Fibroblast of lung (primary cell): ENCODE data around the gene ACADS. TPM values are rescaled to one million over a fixed set of nuclear protein-coding genes. Genes with fewer than 3 reads are reported as not detected.

Source experiments
- DNase-seq, 2 donors: peaks; one replicate each; pipeline versions ENCODE4 v3.0.0 to v3.0.0-alpha.2; 2010; ENCODE audit warnings: low read depth in 2 of 2
- H2AFZ ChIP-seq: 2 replicates; pipeline ENCODE4 v1.5.1; 2012; ENCODE audit warnings: low read length, control low read depth, inconsistent platforms
- H3K27ac ChIP-seq: 2 replicates; pipeline ENCODE4 v1.5.1; 2011; ENCODE audit warnings: low read length, control low read depth; ENCODE audit not compliant: insufficient read depth
- H3K27me3 ChIP-seq: 2 replicates; pipeline ENCODE4 v1.5.1; 2011; ENCODE audit warnings: mild to moderate bottlenecking, low read length; ENCODE audit not compliant: control insufficient read depth, insufficient read depth
- H3K36me3 ChIP-seq: 2 replicates; pipeline ENCODE4 v1.5.1; 2011; ENCODE audit warnings: low read length; ENCODE audit not compliant: control insufficient read depth, insufficient read depth
- H3K4me1 ChIP-seq: 2 replicates; pipeline ENCODE4 v1.5.1; 2011; ENCODE audit warnings: low read length; ENCODE audit not compliant: control insufficient read depth, insufficient read depth; ENCODE audit errors: extremely low read depth
- H3K4me2 ChIP-seq: 2 replicates; pipeline ENCODE4 v1.5.1; 2011; ENCODE audit warnings: low read length, control low read depth; ENCODE audit not compliant: insufficient read depth; ENCODE audit errors: extremely low read depth
- H3K4me3 ChIP-seq, 4 experiments: fragments of 200-600 bp in 1 of 4; sonication (generic) in 1 of 4; replicated peaks in 1 of 4; 2 replicates each; pipeline ENCODE4 v1.5.1; 2011 to 2016; ENCODE audit warnings: low read length in 4 of 4, low read depth in 3 of 4, mild to moderate bottlenecking in 3 of 4, control low read depth in 2 of 4, inconsistent platforms in 1 of 4, mixed read lengths in 1 of 4; ENCODE audit not compliant: insufficient read depth in 1 of 4; ENCODE audit errors: control extremely low read depth in 1 of 4
- H3K79me2 ChIP-seq: 2 replicates; pipeline ENCODE4 v1.5.1; 2012; ENCODE audit warnings: mild to moderate bottlenecking, low read length, inconsistent platforms; ENCODE audit not compliant: control insufficient read depth, insufficient read depth
- H3K9ac ChIP-seq: 2 replicates; pipeline ENCODE4 v1.5.1; 2011; ENCODE audit warnings: mild to moderate bottlenecking, low read length, control low read depth; ENCODE audit not compliant: insufficient read depth
- H3K9me3 ChIP-seq: 2 replicates; pipeline ENCODE4 v1.5.1; 2012; ENCODE audit warnings: low read depth, low read length; ENCODE audit not compliant: control insufficient read depth, insufficient read depth
- H4K20me1 ChIP-seq: 2 replicates; pipeline ENCODE4 v1.5.1; 2011; ENCODE audit warnings: low read length; ENCODE audit not compliant: control insufficient read depth, insufficient read depth; ENCODE audit errors: extremely low read depth
- CTCF ChIP-seq, 2 donors: IDR thresholded peaks in 1 of 2; conservative IDR thresholded peaks in 1 of 2; 1 replicate in 1 of 2; 2 replicates in 1 of 2; pipeline ENCODE4 v1.5.1; 2011 to 2012; ENCODE audit warnings: low read length in 2 of 2, control low read depth in 1 of 2, inconsistent platforms in 1 of 2, low read depth in 1 of 2, mild to moderate bottlenecking in 1 of 2
- EZH2 ChIP-seq: IDR thresholded peaks from 2 replicates; pipeline ENCODE4 v1.5.1; 2012; ENCODE audit warnings: low read length, control low read depth, mild to moderate bottlenecking; ENCODE audit errors: missing control alignments
- polyA plus RNA-seq, 2 donors: library from polyadenylated mRNA; depleted of rRNA in 1 of 2; stranded (reverse) in 1 of 2; unstranded in 1 of 2; fragments of >200 nt; gene quantifications; 2 replicates each; pipeline ENCODE4 v1.2.1, GENCODE V29; 2011 to 2012; ENCODE audit warnings: missing spikeins in 1 of 2
- total RNA-seq: library from RNA; depleted of rRNA; stranded (reverse); fragments of >200 nt; gene quantifications from 2 replicates; pipeline ENCODE4 v1.2.1, GENCODE V29; 2014

Gene ACADS
- total and polyA plus RNA-seq, 2 donors (not counting 1 experiment from before 2014, with no cell fraction given) = 4.5 to 15.9 TPM

GRCh38 chr12:120767071-120768024, 41.7 kb downstream of the ACADS start:
- Histone ChIP-seq H3K4me2 (no peak overlapping the region), H3K79me2 (no peaks in the 10 kb centered on the region), H2AFZ (no peak overlapping the region), H3K27ac (no peak overlapping the region), H3K36me3 (peaks cover 12% of the 10 kb centered on the region), H3K4me3 (no peak overlapping the region), H3K4me1 (no peaks in the 10 kb centered on the region), H3K9ac (no peak overlapping the region), H3K9me3 (no peaks in the 10 kb centered on the region), H4K20me1 (no peaks in the 10 kb centered on the region), H3K27me3 (no peaks in the 10 kb centered on the region)
- DNase-seq = no peak
- no peak for TF ChIP-seq EZH2
- no peak for TF ChIP-seq CTCF (conservative IDR thresholded peaks at IDR 0.05 in 1 of 2, IDR thresholded peaks at IDR 0.05 in 1 of 2; ENCODE audit: low read depth in 1 of 2, low read length in 2 of 2)

- Histone ChIP-seq H2AFZ (no peak overlapping the region), H3K4me1 (no peaks in the 10 kb centered on the region), H4K20me1 (no peaks in the 10 kb centered on the region), H3K36me3 (peaks cover 6% of the 10 kb centered on the region), H3K4me3 (no peak overlapping the region), H3K27ac (no peak overlapping the region), H3K9ac (no peak overlapping the region), H3K4me2 (no peak overlapping the region), H3K27me3 (no peaks in the 10 kb centered on the region), H3K79me2 (no peaks in the 10 kb centered on the region), H3K9me3 (no peaks in the 10 kb centered on the region)
- no peak for DNase-seq
- TF ChIP-seq EZH2 = no peak
- no peak for TF ChIP-seq CTCF (conservative IDR thresholded peaks at IDR 0.05 in 1 of 2, IDR thresholded peaks at IDR 0.05 in 1 of 2; ENCODE audit: low read depth in 1 of 2, low read length in 2 of 2)
Measured at GRCh38 chr12:120771097-120771496, 45.5 kb downstream of the ACADS start.

- H3K79me2 ChIP-seq = no peaks in the 10 kb centered on the region
- H3K4me1 ChIP-seq = no peaks in the 10 kb centered on the region
- H2AFZ ChIP-seq = no peak overlapping the region
- no peaks in the 10 kb centered on the region for H3K9me3 ChIP-seq
- no peak for DNase-seq
- no peaks in the 10 kb centered on the region for H3K36me3 ChIP-seq
- H3K27ac ChIP-seq = no peak overlapping the region
- no peaks in the 10 kb centered on the region for H3K27me3 ChIP-seq
- H3K9ac ChIP-seq = no peak overlapping the region
- no peak overlapping the region for H3K4me2 ChIP-seq
- TF ChIP-seq EZH2 (no peak), CTCF (conservative IDR thresholded peaks at IDR 0.05 in 1 of 2, IDR thresholded peaks at IDR 0.05 in 1 of 2; ENCODE audit: low read depth in 1 of 2, low read length in 2 of 2) (no peak)
- no peaks in the 10 kb centered on the region for H4K20me1 ChIP-seq
- H3K4me3 ChIP-seq = no peak overlapping the region
Measured at GRCh38 chr12:120774169-120774916, 48.7 kb downstream of the ACADS start.
